ENCODE data around the gene FAM50A. TPM values are rescaled to one million over a fixed set of nuclear protein-coding genes. Genes with fewer than 3 reads are reported as not detected.

The FAM50A gene
- total RNA-seq, 4 donors from 2014 or later: 15.9 to 27.3 (median 19.6) TPM

- TF ChIP-seq POLR2A (IDR thresholded peaks at IDR 0.05): no peak
- no peak for TF ChIP-seq CTCF (IDR thresholded peaks at IDR 0.05)
- no peak overlapping the region for H3K27ac ChIP-seq
- H3K36me3 ChIP-seq: peaks cover 0 to 36% (median 0%) of the 10 kb centered on the region in 3 donors
- intact Hi-C loops (cut with DNase I): no loop called here
- no peaks in the 10 kb centered on the region for H3K9me3 ChIP-seq
- no peak overlapping the region for H3K4me3 ChIP-seq
- no peak for DNase-seq
- H3K27me3 ChIP-seq: no peaks in the 10 kb centered on the region
- peaks cover 0 to 3% (median 0%) of the 10 kb centered on the region in 3 donors for H3K4me1 ChIP-seq
- WGBS, 2 donors: 78 to 97% methylated on average over 10 to 16 of the region's 28 CpGs
Measured at GRCh38 chrX:154472685-154473632, 29.0 kb downstream of the FAM50A start.

GRCh38 chrX:154473683-154474082 is 29.7 kb downstream of the FAM50A start:
- peaks cover 0 to 10% (median 0%) of the 10 kb centered on the region in 3 donors for H3K4me1 ChIP-seq
- H3K9me3 ChIP-seq: no peaks in the 10 kb centered on the region
- no peak overlapping the region for H3K4me3 ChIP-seq
- WGBS, 2 donors: 74 to 90% methylated on average over 3 to 5 of the region's 7 CpGs
- no peaks in the 10 kb centered on the region for H3K27me3 ChIP-seq
- no peak overlapping the region for H3K27ac ChIP-seq
- no peak for DNase-seq
- no peak for TF ChIP-seq CTCF (IDR thresholded peaks at IDR 0.05)
- no peak for TF ChIP-seq POLR2A (IDR thresholded peaks at IDR 0.05)
- intact Hi-C loops (cut with DNase I): no loop called here
- peaks cover 0 to 29% (median 0%) of the 10 kb centered on the region in 3 donors for H3K36me3 ChIP-seq

GRCh38 chrX:154476821-154477220 is 32.9 kb downstream of the FAM50A start:
- Histone ChIP-seq H3K9me3 (no peaks in the 10 kb centered on the region), H3K27ac (no peak overlapping the region), H3K4me3 (no peak overlapping the region), H3K4me1 (peaks cover 0 to 18% (median 0%) of the 10 kb centered on the region in 3 donors), H3K27me3 (no peaks in the 10 kb centered on the region), H3K36me3 (no peaks in the 10 kb centered on the region)
- no peak for TF ChIP-seq POLR2A (IDR thresholded peaks at IDR 0.05)
- no peak for TF ChIP-seq CTCF (IDR thresholded peaks at IDR 0.05)
- WGBS, 2 donors: 64 to 78% methylated on average over 7 to 8 of the region's 8 CpGs
- intact Hi-C loops (cut with DNase I): no loop called here
- DNase-seq: no peak

- 64% methylated on average over 21 of the region's 24 CpGs; no CpG with 5 or more reads in 1 of the 2 donors for WGBS, 2 donors
- H3K27me3 ChIP-seq: no peaks in the 10 kb centered on the region
Measured at GRCh38 chrX:154477891-154478477, 34.0 kb downstream of the FAM50A start.

More at GRCh38 chrX:154477891-154478477, 34.0 kb downstream of the FAM50A start:
- peak overlapping the region; percentile 45 to 70 (median 53) for H3K4me3 ChIP-seq
- H3K4me1 ChIP-seq: peaks cover 0 to 18% (median 0%) of the 10 kb centered on the region in 3 donors
- H3K36me3 ChIP-seq: no peaks in the 10 kb centered on the region
- peak overlapping the region; percentile 75 to 87 (median 82) for H3K27ac ChIP-seq
- TF ChIP-seq CTCF (IDR thresholded peaks at IDR 0.05) (no peak), POLR2A (IDR thresholded peaks at IDR 0.05) (no peak)
- intact Hi-C loops (cut with DNase I): no loop called here
- no peak for DNase-seq
- H3K9me3 ChIP-seq: no peaks in the 10 kb centered on the region

Measured in esophagus squamous epithelium (tissue), 5 donors.